IPS-15b (cell line): ENCODE results near the gene KLF6.

Experiments used
- H3K27me3 ChIP-seq: one replicate; pipeline ENCODE4 v1.6.1; 2013; ENCODE audit warnings: low read length; ENCODE audit not compliant: control insufficient read depth, insufficient read depth
- H3K36me3 ChIP-seq: one replicate; pipeline ENCODE4 v1.6.1; 2013; ENCODE audit warnings: low read length; ENCODE audit not compliant: control insufficient read depth, insufficient read depth
- H3K4me1 ChIP-seq: one replicate; pipeline ENCODE4 v1.6.1; 2013; ENCODE audit warnings: mild to moderate bottlenecking, low read length; ENCODE audit not compliant: control insufficient read depth, insufficient read depth
- H3K4me3 ChIP-seq: one replicate; pipeline ENCODE4 v1.5.1; 2013; ENCODE audit warnings: low read depth, low read length
- H3K9ac ChIP-seq: one replicate; pipeline ENCODE4 v1.6.1; 2013; ENCODE audit warnings: low read depth, mild to moderate bottlenecking, low read length
- H3K9me3 ChIP-seq: one replicate; pipeline ENCODE4 v1.6.1; 2013; ENCODE audit warnings: mild to moderate bottlenecking, low read length; ENCODE audit not compliant: control insufficient read depth, insufficient read depth

KLF6 gene

DNA sequence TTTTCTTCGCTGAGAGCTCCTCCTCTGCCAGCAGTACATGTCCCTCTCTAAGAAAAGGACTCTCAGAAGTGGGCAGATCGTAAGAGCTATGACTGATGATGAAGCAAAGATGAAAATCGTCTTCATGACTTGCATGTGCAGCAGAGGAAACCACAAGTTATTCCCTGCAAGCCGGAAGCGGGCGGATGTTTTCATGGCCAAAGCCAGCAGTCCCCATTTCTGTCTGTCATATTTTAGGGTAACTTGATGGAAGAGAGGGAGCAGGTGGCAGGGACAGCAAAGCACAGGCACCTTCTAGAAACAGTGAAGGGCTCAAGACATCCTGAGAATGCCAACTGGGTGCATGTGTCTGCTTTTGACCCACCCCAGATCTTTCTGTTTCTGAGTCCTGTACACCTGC lies 19.9 kb downstream of the KLF6 start:
- H3K4me3 ChIP-seq, result no peak overlapping the region

DNA sequence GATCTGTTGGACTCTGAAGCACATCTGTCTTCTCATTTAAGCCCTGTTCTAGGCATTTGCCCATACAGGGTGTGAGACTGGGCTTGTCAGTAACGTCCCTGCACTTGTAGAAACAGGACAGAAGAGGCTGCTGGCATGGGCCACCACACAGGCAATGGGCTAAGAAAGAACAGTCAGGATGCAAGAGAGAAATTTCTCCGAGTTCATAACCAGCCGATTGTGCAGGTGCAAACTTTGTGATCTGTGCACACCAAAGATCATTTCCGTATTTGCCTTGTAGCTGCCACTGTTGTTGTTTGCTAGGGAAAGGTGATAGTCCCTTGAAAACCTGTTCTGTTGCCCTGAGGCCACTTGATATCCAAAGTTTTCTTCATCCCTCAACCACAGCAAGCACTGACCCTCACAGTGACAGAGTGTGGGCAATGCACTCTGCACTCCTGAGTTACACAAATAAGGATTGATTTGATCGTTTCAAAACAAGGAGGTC lies 20.3 kb downstream of the KLF6 start:
- no peak overlapping the region for H3K4me3 ChIP-seq
- H3K9me3 ChIP-seq, result no peaks in the 10 kb centered on the region
- peaks cover 4% of the 10 kb centered on the region for H3K27me3 ChIP-seq
- no peak overlapping the region for H3K9ac ChIP-seq
- peaks cover 8% of the 10 kb centered on the region for H3K4me1 ChIP-seq
- no peaks in the 10 kb centered on the region for H3K36me3 ChIP-seq

More for the DNA sequence above, 19.9 kb downstream of the KLF6 start:
- peaks cover 8% of the 10 kb centered on the region for H3K4me1 ChIP-seq
- peaks cover 4% of the 10 kb centered on the region for H3K27me3 ChIP-seq
- no peaks in the 10 kb centered on the region for H3K36me3 ChIP-seq
- no peaks in the 10 kb centered on the region for H3K9me3 ChIP-seq
- no peak overlapping the region for H3K9ac ChIP-seq

DNA sequence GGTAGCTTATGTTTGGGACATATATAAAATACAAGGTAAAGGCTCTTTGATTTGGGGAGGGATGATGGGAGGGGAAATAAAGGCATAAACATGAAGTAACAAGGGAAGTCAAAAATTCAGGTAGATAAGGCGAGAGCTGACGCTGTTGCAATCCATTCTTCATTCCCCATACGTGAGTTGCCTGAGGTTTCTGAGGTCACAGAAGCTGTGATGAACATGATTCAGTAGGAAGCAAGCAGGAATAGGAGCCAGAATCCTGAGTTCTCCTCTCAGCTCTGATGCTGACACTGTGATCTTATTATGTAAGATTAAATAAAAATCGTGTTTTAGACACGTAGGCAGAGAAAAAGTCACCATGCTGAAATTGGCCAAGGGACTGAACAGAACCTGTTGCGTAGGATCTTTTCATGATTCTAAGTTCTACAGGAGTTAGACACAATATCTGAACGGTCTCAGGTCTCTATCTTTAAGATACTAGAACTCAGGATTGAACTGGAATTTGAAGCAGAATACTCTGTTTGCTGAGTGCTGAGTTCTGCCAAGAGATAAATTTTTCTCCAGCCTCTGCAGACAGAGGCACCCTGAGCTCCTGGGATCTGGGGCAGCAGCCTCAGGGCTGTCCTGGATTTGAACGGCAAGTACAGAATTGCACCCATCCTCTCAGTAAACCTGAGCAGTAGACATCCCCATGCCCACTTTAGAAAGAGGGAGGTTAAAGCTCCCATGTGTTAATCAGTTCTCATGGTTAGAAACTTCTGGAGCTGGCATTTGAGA lies 21.0 kb downstream of the KLF6 start:
- peaks cover 8% of the 10 kb centered on the region for H3K4me1 ChIP-seq
- no peaks in the 10 kb centered on the region for H3K9me3 ChIP-seq
- no peaks in the 10 kb centered on the region for H3K36me3 ChIP-seq
- H3K27me3 ChIP-seq, result peaks cover 4% of the 10 kb centered on the region
- no peak overlapping the region for H3K9ac ChIP-seq
- H3K4me3 ChIP-seq, result no peak overlapping the region

DNA sequence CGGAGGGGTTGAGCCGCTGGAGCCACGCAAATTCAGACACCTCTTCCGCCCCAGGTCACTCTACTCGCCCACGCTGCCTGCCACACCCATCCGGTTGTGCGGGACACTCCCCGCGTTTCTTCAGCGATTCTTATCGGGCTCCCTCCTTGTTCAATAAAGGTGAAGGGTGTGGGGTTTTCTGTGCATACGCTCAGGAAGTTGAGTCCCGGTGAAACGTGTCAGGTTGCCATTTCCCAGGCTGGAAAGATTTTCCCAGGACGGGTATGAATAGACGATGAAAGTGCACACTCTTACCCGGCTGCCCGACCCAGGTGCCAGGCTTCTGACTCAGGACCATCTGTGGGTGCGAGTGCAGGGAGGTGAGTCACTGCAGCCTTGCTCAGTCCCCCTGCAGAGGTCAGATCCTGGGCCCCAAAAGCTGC lies 22.0 kb downstream of the KLF6 start:
- H3K27me3 ChIP-seq, result peaks cover 4% of the 10 kb centered on the region
- H3K4me3 ChIP-seq, result no peak overlapping the region
- no peaks in the 10 kb centered on the region for H3K36me3 ChIP-seq
- no peak overlapping the region for H3K9ac ChIP-seq
- no peaks in the 10 kb centered on the region for H3K9me3 ChIP-seq
- peaks cover 8% of the 10 kb centered on the region for H3K4me1 ChIP-seq

DNA sequence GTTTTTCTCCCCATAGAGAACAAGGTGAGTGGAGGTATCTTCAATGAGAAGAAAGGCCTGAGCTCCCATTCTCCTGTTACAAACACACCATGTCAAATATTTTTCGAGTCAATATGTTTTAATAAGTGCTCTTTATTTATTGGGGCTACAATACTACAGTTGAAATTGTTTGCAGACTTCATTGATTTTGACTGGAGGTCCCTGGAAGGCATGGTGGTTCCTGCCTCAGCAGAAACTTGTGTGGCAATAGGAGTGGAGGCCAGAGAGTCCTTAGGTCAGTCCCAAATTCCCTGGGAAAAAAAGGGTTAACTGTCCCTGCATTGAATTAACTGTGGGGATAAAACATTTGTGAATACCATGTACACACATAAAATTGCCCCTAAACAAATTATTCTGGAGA lies 22.7 kb downstream of the KLF6 start:
- Histone ChIP-seq H3K36me3 (no peaks in the 10 kb centered on the region), H3K4me3 (no peak overlapping the region), H3K27me3 (peaks cover 4% of the 10 kb centered on the region), H3K4me1 (peaks cover 8% of the 10 kb centered on the region), H3K9me3 (no peaks in the 10 kb centered on the region), H3K9ac (no peak overlapping the region)

DNA sequence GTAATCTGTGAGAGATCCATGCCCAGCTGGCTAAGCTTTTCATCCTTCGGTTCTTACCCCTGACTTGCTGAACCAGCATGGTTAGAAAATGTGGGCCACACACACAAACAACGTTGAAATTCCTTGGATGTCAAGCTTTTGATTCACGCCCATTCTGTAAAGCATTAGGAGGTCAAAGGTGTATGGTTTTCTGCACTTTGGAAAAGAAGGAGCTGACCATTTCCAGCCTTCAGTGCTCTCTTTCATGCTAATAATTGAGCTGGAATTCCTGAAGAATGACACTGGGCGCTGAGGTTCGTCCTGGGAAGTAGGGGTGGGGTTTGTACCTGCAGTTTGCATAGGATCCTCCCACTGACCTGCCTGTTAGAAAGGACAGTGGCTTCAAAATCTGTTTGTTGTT lies 23.1 kb downstream of the KLF6 start:
- no peak overlapping the region for H3K4me3 ChIP-seq
- no peaks in the 10 kb centered on the region for H3K9me3 ChIP-seq
- no peak overlapping the region for H3K9ac ChIP-seq
- peaks cover 4% of the 10 kb centered on the region for H3K27me3 ChIP-seq
- H3K36me3 ChIP-seq, result no peaks in the 10 kb centered on the region
- peaks cover 8% of the 10 kb centered on the region for H3K4me1 ChIP-seq

DNA sequence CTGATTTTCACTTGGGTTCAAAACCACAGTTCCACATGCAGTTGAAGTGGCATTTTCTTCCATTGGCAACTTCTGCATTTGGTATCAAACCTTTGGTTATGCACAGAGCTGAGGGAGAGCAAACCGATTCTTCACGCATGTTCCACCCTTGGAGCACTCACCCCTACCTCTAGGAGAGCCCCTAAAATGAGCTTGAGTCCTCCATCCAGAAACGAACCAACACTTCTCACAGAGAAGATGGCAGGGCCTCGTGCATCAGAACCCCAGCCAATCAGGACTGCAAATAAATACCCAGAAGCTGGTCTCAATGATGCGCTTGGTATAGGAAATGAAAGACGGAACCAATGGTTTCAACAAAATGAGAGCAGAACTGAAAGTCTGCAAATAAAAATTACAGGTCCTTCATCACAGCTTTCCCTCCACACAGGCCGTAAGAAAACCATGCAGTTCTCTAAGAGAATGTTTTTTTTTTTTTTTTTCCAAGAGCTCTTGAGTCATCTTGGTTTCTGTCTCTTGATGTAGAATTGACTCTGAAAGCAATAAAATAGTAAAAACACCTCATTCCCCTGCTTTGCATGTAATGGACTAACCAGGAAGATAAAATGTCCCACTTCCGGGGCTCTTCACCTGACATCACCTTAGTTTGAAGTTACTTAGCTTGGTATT lies 23.9 kb downstream of the KLF6 start:
- Histone ChIP-seq H3K27me3 (peaks cover 4% of the 10 kb centered on the region), H3K4me1 (peaks cover 8% of the 10 kb centered on the region)

DNA sequence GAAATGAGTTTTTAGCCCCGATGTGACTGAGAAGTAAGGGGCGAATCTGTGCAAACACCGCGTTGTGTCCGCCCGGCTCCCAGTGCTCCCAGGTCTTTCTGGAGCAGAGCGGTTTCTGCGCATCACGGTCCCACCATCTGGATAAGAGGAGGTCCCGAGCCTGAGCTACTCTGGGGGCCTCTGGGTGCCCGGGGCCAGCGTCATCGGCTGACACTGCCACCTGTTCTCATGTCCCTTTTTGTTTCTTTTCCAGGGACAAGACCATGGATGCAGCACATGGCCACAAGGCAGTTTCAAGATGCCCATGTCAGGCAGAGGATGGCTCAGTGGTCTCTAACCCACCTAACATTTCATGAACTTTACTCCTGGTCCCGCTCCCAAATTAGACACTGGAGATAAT lies 24.9 kb downstream of the KLF6 start:
- no peak overlapping the region for H3K9ac ChIP-seq

More for the DNA sequence above, 23.9 kb downstream of the KLF6 start:
- no peaks in the 10 kb centered on the region for H3K36me3 ChIP-seq
- no peak overlapping the region for H3K4me3 ChIP-seq
- no peaks in the 10 kb centered on the region for H3K9me3 ChIP-seq
- H3K9ac ChIP-seq, result no peak overlapping the region

DNA sequence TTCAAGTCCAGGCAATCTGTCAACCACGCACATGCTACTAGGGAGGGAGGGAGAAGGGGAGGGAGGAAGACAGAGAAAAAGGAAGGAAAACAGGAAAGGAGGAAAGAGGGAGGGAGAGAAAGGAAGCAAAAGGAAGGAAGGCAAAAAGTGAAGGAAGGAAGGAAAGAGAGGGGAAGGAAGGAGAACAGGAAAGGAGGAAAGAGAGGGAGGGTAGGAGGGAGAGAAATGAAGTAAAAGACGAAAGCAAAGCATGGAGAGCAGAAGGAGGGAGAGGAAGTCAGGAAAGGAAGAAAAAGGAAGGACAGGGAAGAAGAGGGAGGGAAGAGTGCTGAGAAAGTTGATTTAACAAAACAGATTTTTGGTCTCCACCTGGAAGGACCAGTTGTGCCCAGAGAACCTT lies 25.6 kb downstream of the KLF6 start:
- peaks cover 8% of the 10 kb centered on the region for H3K4me1 ChIP-seq

More for the DNA sequence above, 24.9 kb downstream of the KLF6 start:
- H3K4me1 ChIP-seq, result peaks cover 8% of the 10 kb centered on the region
- H3K27me3 ChIP-seq, result peaks cover 4% of the 10 kb centered on the region
- no peaks in the 10 kb centered on the region for H3K36me3 ChIP-seq
- no peak overlapping the region for H3K4me3 ChIP-seq
- H3K9me3 ChIP-seq, result no peaks in the 10 kb centered on the region

DNA sequence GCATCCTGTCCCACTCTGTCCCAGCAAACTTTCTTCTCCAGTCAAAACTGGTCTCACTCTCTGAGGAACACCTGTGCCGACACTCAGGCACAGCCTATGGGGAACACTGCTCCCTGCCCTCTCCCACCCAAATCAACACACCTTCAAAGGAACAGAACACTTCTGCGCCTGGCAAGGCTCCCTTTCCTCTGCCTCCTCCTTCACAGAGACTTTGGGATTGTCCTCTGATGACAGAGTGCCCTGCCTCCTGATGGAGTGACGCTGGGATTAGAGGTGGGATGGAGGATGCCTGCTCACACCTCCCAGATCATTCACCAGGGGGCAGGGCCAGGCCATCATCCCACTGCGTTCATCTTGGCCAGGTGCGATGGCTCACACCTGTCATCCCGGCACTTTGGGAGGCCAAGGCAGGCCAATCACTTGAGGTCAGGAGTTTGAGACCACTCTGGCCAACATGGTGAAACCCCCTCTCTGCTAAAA lies 26.5 kb downstream of the KLF6 start:
- H3K27me3 ChIP-seq, result no peaks in the 10 kb centered on the region
- no peak overlapping the region for H3K9ac ChIP-seq
- H3K9me3 ChIP-seq, result no peaks in the 10 kb centered on the region
- no peaks in the 10 kb centered on the region for H3K36me3 ChIP-seq
- H3K4me1 ChIP-seq, result peaks cover 8% of the 10 kb centered on the region
- no peak overlapping the region for H3K4me3 ChIP-seq

More for the DNA sequence above, 25.6 kb downstream of the KLF6 start:
- Histone ChIP-seq H3K27me3 (no peaks in the 10 kb centered on the region), H3K9me3 (no peaks in the 10 kb centered on the region), H3K4me3 (no peak overlapping the region), H3K9ac (no peak overlapping the region), H3K36me3 (no peaks in the 10 kb centered on the region)

DNA sequence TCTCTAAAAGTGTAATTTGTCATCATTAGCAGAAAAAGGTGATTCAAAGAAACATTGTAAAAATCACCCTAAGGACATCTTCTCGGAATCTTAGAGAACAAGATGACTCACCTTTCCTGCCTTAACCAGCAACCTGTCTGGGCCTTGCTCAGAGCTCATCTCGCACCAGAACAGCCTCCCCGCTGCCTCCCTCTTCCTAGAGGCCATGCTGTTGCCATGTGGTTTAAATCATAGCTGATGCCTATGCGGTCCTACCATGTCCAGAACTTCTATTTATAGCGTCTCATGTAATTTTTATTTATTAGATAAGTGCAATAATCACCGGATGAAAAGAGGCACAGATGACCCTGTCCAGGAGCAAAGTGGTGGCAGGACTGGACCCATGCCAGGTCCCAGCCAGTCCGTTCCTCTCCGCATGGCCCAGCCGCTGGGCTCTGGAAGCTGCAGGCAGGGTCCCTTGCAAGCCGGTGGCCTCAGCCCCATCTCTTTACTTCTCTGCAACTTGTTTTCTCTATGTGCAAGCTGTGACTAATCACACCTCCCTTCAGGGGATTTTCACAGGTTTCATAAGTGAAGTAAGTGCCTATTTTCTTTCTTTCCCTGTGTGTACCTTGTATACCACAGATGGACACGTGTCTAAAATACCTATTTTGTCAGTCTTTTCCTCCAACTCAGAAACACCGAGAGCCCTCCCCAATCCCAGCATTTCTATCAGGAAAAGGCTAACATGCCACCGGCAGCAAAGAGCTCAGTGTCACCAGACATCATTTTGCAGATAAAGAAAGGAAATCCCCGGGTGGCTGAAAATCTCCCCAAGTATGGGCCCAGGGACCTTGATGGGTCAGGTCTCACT lies 27.1 kb downstream of the KLF6 start:
- no peak overlapping the region for H3K9ac ChIP-seq
- no peaks in the 10 kb centered on the region for H3K27me3 ChIP-seq
- H3K9me3 ChIP-seq, result no peaks in the 10 kb centered on the region
- no peaks in the 10 kb centered on the region for H3K36me3 ChIP-seq
- H3K4me3 ChIP-seq, result no peak overlapping the region
- peaks cover 7% of the 10 kb centered on the region for H3K4me1 ChIP-seq
